H1 (cell line): Measurements from ENCODE around the gene TRIM46. TPM values are rescaled to one million over a fixed set of nuclear protein-coding genes. Genes with fewer than 3 reads are reported as not detected.

ENCODE experiments used
- CTCF ChIA-PET: fragments of 300-600 bp; sonication (Branson Sonifier 250); formaldehyde crosslinking; loops from one replicate; lab custom pipeline; 2021; ENCODE audit not compliant: partially characterized antibody; lab: Charles Lee
- POLR2A ChIA-PET: fragments of 300-600 bp; sonication (Branson Sonifier 250); formaldehyde crosslinking; loops from one replicate; lab custom pipeline; 2021; ENCODE audit warnings: inconsistent platforms; ENCODE audit not compliant: partially characterized antibody; lab: Charles Lee
- DNase-seq, 2 experiments: peaks; one replicate each; pipeline versions ENCODE4 v3.0.0 to v3.0.0-alpha.2; 2010 to 2022; ENCODE audit warnings: low spot score in 2 of 2, low read depth in 1 of 2, mixed read lengths in 1 of 2
- FAIRE-seq: peaks from 2 replicates; lab custom pipeline; 2011; peaks lifted over from hg19 to GRCh38; lab: Jason Lieb, UNC
- H2AFZ ChIP-seq: 2 replicates; pipeline ENCODE4 v1.8.1; 2012; ENCODE audit warnings: low read length, inconsistent platforms
- H2AK5ac ChIP-seq: 2 replicates; pipeline ENCODE4 v1.6.1; 2013; ENCODE audit warnings: low read depth, low read length
- H2BK120ac ChIP-seq: replicated peaks from 2 replicates; pipeline ENCODE3; 2013; ENCODE audit warnings: low read depth, low read length, inconsistent platforms
- H2BK12ac ChIP-seq: 2 replicates; pipeline ENCODE4 v1.6.1; 2013; ENCODE audit warnings: low read depth, low read length
- H2BK15ac ChIP-seq: 2 replicates; pipeline ENCODE4 v1.6.1; 2013; ENCODE audit warnings: low read length
- H2BK20ac ChIP-seq: 2 replicates; pipeline ENCODE4 v1.6.1; 2013; ENCODE audit warnings: low read length
- H2BK5ac ChIP-seq: 2 replicates; pipeline ENCODE4 v1.6.1; 2013; ENCODE audit warnings: low read depth, low read length
- H3K14ac ChIP-seq: 2 replicates; pipeline ENCODE4 v1.6.1; 2013; ENCODE audit warnings: inconsistent platforms; ENCODE audit not compliant: insufficient read length
- H3K18ac ChIP-seq: 2 replicates; pipeline ENCODE4 v1.6.1; 2013; ENCODE audit warnings: low read length; ENCODE audit errors: extremely low read depth
- H3K23ac ChIP-seq: 2 replicates; pipeline ENCODE4 v1.6.1; 2013; ENCODE audit warnings: inconsistent platforms; ENCODE audit not compliant: insufficient read length
- H3K23me2 ChIP-seq: 2 replicates; pipeline ENCODE4 v1.6.1; 2013; ENCODE audit warnings: low read depth, low read length
- H3K27ac ChIP-seq: 2 replicates; pipeline ENCODE4 v1.6.1; 2011; ENCODE audit warnings: low read depth, low read length, inconsistent platforms
- H3K27me3 ChIP-seq, 4 experiments: replicated peaks in 1 of 4; 1 replicate in 1 of 4; 2 replicates in 3 of 4; pipeline versions ENCODE4 v1.6.1 to v1.8.1; 2011 to 2013; ENCODE audit warnings: low read length in 3 of 4, mild to moderate bottlenecking in 3 of 4, inconsistent platforms in 2 of 4, mixed read lengths in 2 of 4, moderate library complexity in 1 of 4; ENCODE audit not compliant: control insufficient read depth in 3 of 4, insufficient read depth in 3 of 4; ENCODE audit errors: extremely low read depth in 1 of 4
- H3K36me3 ChIP-seq, 4 experiments: 2 replicates each; pipeline versions ENCODE4 v1.6.1 to v1.8.1; 2011 to 2013; ENCODE audit warnings: mild to moderate bottlenecking in 4 of 4, low read length in 3 of 4, moderate library complexity in 2 of 4, control low read depth in 1 of 4, inconsistent platforms in 1 of 4; ENCODE audit not compliant: insufficient read depth in 4 of 4, control insufficient read depth in 2 of 4
- H3K4ac ChIP-seq: replicated peaks from 2 replicates; pipeline ENCODE3; 2013; ENCODE audit warnings: low read length, low read depth, mixed read lengths, inconsistent platforms; ENCODE audit not compliant: insufficient read length
- H3K4me1 ChIP-seq, 4 experiments: replicated peaks in 1 of 4; 1 replicate in 1 of 4; 2 replicates in 3 of 4; pipeline versions ENCODE4 v1.6.1 to v1.8.1; 2011 to 2013; ENCODE audit warnings: low read length in 3 of 4, inconsistent platforms in 2 of 4, mixed read lengths in 1 of 4; ENCODE audit not compliant: insufficient read depth in 4 of 4, control insufficient read depth in 3 of 4
- H3K4me2 ChIP-seq, 2 experiments: 2 replicates each; pipeline versions ENCODE4 v1.6.1 to v1.8.1; 2011 to 2013; ENCODE audit warnings: low read depth in 2 of 2, low read length in 2 of 2, control low read depth in 1 of 2, inconsistent platforms in 1 of 2, mild to moderate bottlenecking in 1 of 2; ENCODE audit not compliant: insufficient read depth in 1 of 2
- H3K4me3 ChIP-seq, 4 experiments: fragments of 200-600, 300-600 bp in 1 of 4; sonication (generic), shearing (Covaris generic), sonication (Bioruptor Twin) in 1 of 4; 2 replicates each; pipeline versions ENCODE4 v1.5.1 to v1.8.1; 2011 to 2016; ENCODE audit warnings: low read length in 4 of 4, low read depth in 3 of 4, control low read depth in 2 of 4, inconsistent platforms in 2 of 4, mild to moderate bottlenecking in 2 of 4, mixed read lengths in 1 of 4, moderate library complexity in 1 of 4; ENCODE audit not compliant: insufficient read depth in 2 of 4; ENCODE audit errors: extremely low read depth in 1 of 4
- H3K56ac ChIP-seq: replicated peaks from 2 replicates; pipeline ENCODE3; 2013; ENCODE audit warnings: low read depth, mild to moderate bottlenecking, mixed read lengths, low read length, inconsistent platforms; ENCODE audit not compliant: insufficient read length
- H3K79me1 ChIP-seq: 2 replicates; pipeline ENCODE4 v1.6.1; 2013; ENCODE audit warnings: low read depth, low read length, control low read depth
- H3K79me2 ChIP-seq, 2 experiments: 2 replicates each; pipeline versions ENCODE4 v1.6.1 to v1.8.1; 2012 to 2013; ENCODE audit warnings: low read length in 2 of 2, mild to moderate bottlenecking in 2 of 2, inconsistent platforms in 1 of 2; ENCODE audit not compliant: insufficient read depth in 2 of 2, control insufficient read depth in 1 of 2
- H3K9ac ChIP-seq, 4 experiments: replicated peaks in 1 of 4; 1 replicate in 1 of 4; 2 replicates in 3 of 4; pipeline versions ENCODE4 v1.6.1 to v1.8.1; 2011 to 2013; ENCODE audit warnings: low read depth in 3 of 4, low read length in 3 of 4, control low read depth in 2 of 4, mild to moderate bottlenecking in 2 of 4, moderate library complexity in 2 of 4, inconsistent platforms in 1 of 4; ENCODE audit errors: extremely low read depth in 1 of 4
- H3K9me3 ChIP-seq, 2 experiments: 2 replicates each; pipeline versions ENCODE4 v1.6.1 to v1.8.1; 2012 to 2013; ENCODE audit warnings: mild to moderate bottlenecking in 2 of 2, moderate library complexity in 2 of 2, control low read depth in 1 of 2, inconsistent platforms in 1 of 2, low read depth in 1 of 2, low read length in 1 of 2, mixed read lengths in 1 of 2; ENCODE audit not compliant: insufficient read depth in 2 of 2
- H4K20me1 ChIP-seq, 2 experiments: replicated peaks in 1 of 2; 2 replicates each; pipeline versions ENCODE3 to v1.8.1; 2011 to 2013; ENCODE audit warnings: inconsistent platforms in 2 of 2, low read length in 2 of 2, mild to moderate bottlenecking in 1 of 2; ENCODE audit not compliant: insufficient read depth in 2 of 2, control insufficient read depth in 1 of 2
- H4K5ac ChIP-seq: 2 replicates; pipeline ENCODE4 v1.6.1; 2013; ENCODE audit warnings: low read length, low read depth, mixed read lengths, inconsistent platforms; ENCODE audit not compliant: insufficient read length
- H4K8ac ChIP-seq: 2 replicates; pipeline ENCODE4 v1.8.0; 2013; ENCODE audit warnings: mild to moderate bottlenecking, moderate library complexity, low read length, inconsistent platforms; ENCODE audit not compliant: insufficient read depth; ENCODE audit errors: extremely low read depth
- H4K91ac ChIP-seq: replicated peaks from 2 replicates; pipeline ENCODE3; 2013; ENCODE audit warnings: low read length, mixed read lengths, inconsistent platforms; ENCODE audit not compliant: insufficient read length
- POLR2A ChIP-seq, 2 experiments: IDR thresholded peaks; 1 replicate in 1 of 2; 2 replicates in 1 of 2; pipeline ENCODE4 v1.6.1; 2011; ENCODE audit warnings: low read depth in 2 of 2, low read length in 2 of 2, mild to moderate bottlenecking in 2 of 2; ENCODE audit errors: control extremely low read depth in 1 of 2
- POLR2AphosphoS5 ChIP-seq: IDR thresholded peaks from 2 replicates; pipeline ENCODE4 v1.6.1; 2011; ENCODE audit warnings: low read depth, low read length
- TCF12 ChIP-seq: IDR thresholded peaks from 2 replicates; pipeline ENCODE4 v1.6.1; 2011; ENCODE audit warnings: low read depth, mild to moderate bottlenecking, low read length
- WGBS, 2 experiments: shearing (Covaris generic) in 1 of 2; methylation state at CpG; one replicate each; pipeline versions ENCODE4 v1.1.6 to v1.1.7; 2013 to 2015; ENCODE audit warnings: low lambda C conversion rate in 2 of 2, mixed read lengths in 2 of 2, inconsistent platforms in 1 of 2, low coverage in 1 of 2, missing lambda C conversion rate in 1 of 2; ENCODE audit not compliant: insufficient replicate concordance in 2 of 2, insufficient coverage in 1 of 2, insufficient read length in 1 of 2; ENCODE audit errors: extremely low coverage in 1 of 2, missing lambda C conversion rate in 1 of 2; 5-methylcytosine and 5-hydroxymethylcytosine counted together
- polyA plus RNA-seq, 7 experiments: library from polyadenylated mRNA; depleted of rRNA in 3 of 7; stranded (reverse) in 5 of 7; unstranded in 2 of 7; fragments of >200 nt in 5 of 7; fragments of 200-250 nt in 2 of 7; gene quantifications; 1 replicate in 5 of 7; 2 replicates in 1 of 7; 4 replicates in 1 of 7; pipeline versions ENCODE4 v1.2.1 to v1.2.3, GENCODE V29; 2011 to 2013; ENCODE audit warnings: missing spikeins in 2 of 7, mixed read lengths in 2 of 7
- total RNA-seq: library from RNA; stranded (reverse); fragmentation: NEBNext Ultra II Directional; extraction: Animal tissue kit (Norgen Biotek cat#: 25700); gene quantifications from 2 replicates; pipeline ENCODE4 v1.2.1, GENCODE V29; 2021

Gene TRIM46
- total and polyA plus RNA-seq, 2 of the 8 experiments (the other 6 are each of a cell fraction or from before 2014, with no cell fraction given), result 15.5 to 21.6 TPM

- peaks cover 8 to 31% (median 25%) of the 10 kb centered on the region in 4 experiments for H3K4me1 ChIP-seq
- CTCF ChIA-PET, result interaction anchor here (0.6 to 2.5 kb wide), 4 partner anchors 8 to 28 kb away, joined by 3 to 20 read pairs (median 3); partner anchors contain the start of gene THBS3
- peak overlapping the region in 3 of 4 experiments; percentile 72 to 85 (median 77); a peak in 6 of 7 replicates for H3K9ac ChIP-seq
- peak overlapping the region; percentile 60 for H4K5ac ChIP-seq
- no peaks in the 10 kb centered on the region for H3K9me3 ChIP-seq
- peaks cover 24% of the 10 kb centered on the region for H3K23me2 ChIP-seq
- H3K56ac ChIP-seq, result peak overlapping the region; percentile 8
- peaks cover 41 to 58% (median 50%) of the 10 kb centered on the region in 4 experiments for H3K36me3 ChIP-seq
- peak overlapping the region; percentile 45 for H4K91ac ChIP-seq
- H2BK12ac ChIP-seq, result peak overlapping the region; percentile 100
- H3K27ac ChIP-seq, result peak overlapping the region; percentile 90
- peak overlapping the region; percentile 98 for H2BK120ac ChIP-seq
- H4K20me1 ChIP-seq, result peaks cover 15 to 44% of the 10 kb centered on the region in 2 experiments
- peak overlapping the region; percentile 100 for H2BK20ac ChIP-seq
- H3K27me3 ChIP-seq, result no peaks in the 10 kb centered on the region; a peak in 1 of 7 replicates
- peak overlapping the region; percentile 99 for H2BK5ac ChIP-seq
- peak overlapping the region; percentile 93 to 95 for H3K4me2 ChIP-seq
- H3K4me3 ChIP-seq, result peak overlapping the region; percentile 94 to 98 (median 96)
- peaks cover 22% of the 10 kb centered on the region for H3K79me1 ChIP-seq
- FAIRE-seq, result no peak
- 82% methylated on average over 20 of the region's 20 CpGs; no CpG with 5 or more reads in 1 of the 2 experiments for WGBS, 2 experiments
- DNase-seq, result no peak
- POLR2A ChIA-PET, result interaction anchor here (0.6 to 19.4 kb wide), 8 partner anchors 10 to 180 kb away, joined by 3 to 512 read pairs (median 3); partner anchors contain the start of genes KRTCAP2, MTX1, SCAMP3 and THBS3
- no peak overlapping the region for H3K14ac ChIP-seq
- peak overlapping the region; percentile 94 for H3K4ac ChIP-seq
- TF ChIP-seq TCF12, result no peak
- peak; percentile 45; the same call in 1 of the 2 replicates for TF ChIP-seq POLR2AphosphoS5
- TF ChIP-seq POLR2A (IDR thresholded peaks at IDR 0.05; ENCODE audit: control extremely low read depth in 1 of 2, low read depth in 2 of 2, low read length in 2 of 2), result peak in 1 of 2 experiments; percentile 48; a peak in 1 of 3 replicates
- H2BK15ac ChIP-seq, result peak overlapping the region; percentile 74
- no peak overlapping the region for H3K23ac ChIP-seq
- H4K8ac ChIP-seq, result peak overlapping the region; percentile 78; the same call in 1 of the 2 replicates
- peaks cover 6 to 34% of the 10 kb centered on the region in 2 experiments; a peak in 3 of 4 replicates for H3K79me2 ChIP-seq
- peak overlapping the region; percentile 100 for H2AK5ac ChIP-seq
- H2AFZ ChIP-seq, result no peak overlapping the region
- peak overlapping the region; percentile 91 for H3K18ac ChIP-seq
These were observed 23.4 kb downstream of the TRIM46 start for GRCh38 chr1:155196893-155197638.
